T-helper 17 cell (primary cell): ENCODE measurements around the gene NUDT8. TPM values are rescaled to one million over a fixed set of nuclear protein-coding genes. Genes with fewer than 3 reads are reported as not detected.
"Not testable (repeated sequence)": the region's sequence is repeated elsewhere in the genome, so short reads cannot be mapped to it uniquely, and the experiment has no call there.

Experiments used
- ATAC-seq: fragments of 150-1000 bp; cut with Tn5 transposase; 2 replicates; pipeline ENCODE4 v1.10.0; 2021; ENCODE audit warnings: mild to moderate bottlenecking, moderate library complexity
- DNase-seq, 3 donors: peaks; one replicate each; pipeline versions ENCODE4 v3.0.0 to v3.0.0-alpha.2; 2020 to 2021
- H3K9me3 ChIP-seq: one replicate; pipeline ENCODE4 v1.7.0; 2013; ENCODE audit warnings: low read length, mild to moderate bottlenecking; ENCODE audit not compliant: control insufficient read depth, poor library complexity, severe bottlenecking
- H3K27ac Mint-ChIP-seq: one replicate; pipeline ENCODE4 v1.8.0; 2022; ENCODE audit warnings: mild to moderate bottlenecking, moderate library complexity, mixed read lengths
- H3K27me3 Mint-ChIP-seq: one replicate; pipeline ENCODE4 v1.8.0; 2022; ENCODE audit warnings: mixed read lengths
- H3K36me3 Mint-ChIP-seq: one replicate; pipeline ENCODE4 v1.8.0; 2022; ENCODE audit warnings: low read depth, mixed read lengths
- H3K4me1 Mint-ChIP-seq: one replicate; pipeline ENCODE4 v1.8.0; 2022; ENCODE audit warnings: mild to moderate bottlenecking, mixed read lengths
- H3K4me3 Mint-ChIP-seq: one replicate; pipeline ENCODE4 v1.8.0; 2022; ENCODE audit warnings: mild to moderate bottlenecking, moderate library complexity, mixed read lengths
- total RNA-seq, 4 donors: library from RNA in 2 of 4; stranded (reverse) in 2 of 4; gene quantifications; one replicate each; pipeline ENCODE4 v1.2.3 and lab custom pipeline; 2022 to 2026

The NUDT8 gene
- total RNA-seq, 2 donors from 2014 or later: 1.5 to 3.4 TPM

- not testable (repeated sequence) for H3K9me3 ChIP-seq, H3K27me3 Mint-ChIP-seq, DNase-seq, H3K36me3 Mint-ChIP-seq, ATAC-seq, H3K4me1 Mint-ChIP-seq, H3K4me3 Mint-ChIP-seq, H3K27ac Mint-ChIP-seq
These were observed 6.8 kb downstream of the NUDT8 start for GRCh38 chr11:67622905-67623304.

GRCh38 chr11:67621928-67622327, 7.8 kb downstream of the NUDT8 start:
- not testable (repeated sequence) for H3K4me1 Mint-ChIP-seq, H3K9me3 ChIP-seq, H3K27ac Mint-ChIP-seq, DNase-seq, H3K27me3 Mint-ChIP-seq, ATAC-seq, H3K36me3 Mint-ChIP-seq, H3K4me3 Mint-ChIP-seq

- not testable (repeated sequence) for ATAC-seq, H3K4me1 Mint-ChIP-seq, H3K9me3 ChIP-seq, H3K27me3 Mint-ChIP-seq, DNase-seq, H3K27ac Mint-ChIP-seq, H3K4me3 Mint-ChIP-seq, H3K36me3 Mint-ChIP-seq
These were observed 9.1 kb downstream of the NUDT8 start for GRCh38 chr11:67620621-67621020.

- not testable (repeated sequence) for H3K27me3 Mint-ChIP-seq, DNase-seq, H3K9me3 ChIP-seq, H3K4me3 Mint-ChIP-seq, H3K27ac Mint-ChIP-seq, ATAC-seq, H3K36me3 Mint-ChIP-seq, H3K4me1 Mint-ChIP-seq
These were observed 9.8 kb downstream of the NUDT8 start for GRCh38 chr11:67619683-67620618.

GRCh38 chr11:67618901-67619659, 10.7 kb downstream of the NUDT8 start:
- not testable (repeated sequence) for H3K27ac Mint-ChIP-seq, H3K9me3 ChIP-seq, H3K4me3 Mint-ChIP-seq, ATAC-seq, DNase-seq, H3K27me3 Mint-ChIP-seq, H3K36me3 Mint-ChIP-seq
- peaks cover 13% of the 10 kb centered on the region for H3K4me1 Mint-ChIP-seq

- H3K4me3 Mint-ChIP-seq: peak overlapping the region; percentile 70
- no peaks in the 10 kb centered on the region for H3K9me3 ChIP-seq
- ATAC-seq (no peak), DNase-seq (no peak)
- H3K27ac Mint-ChIP-seq: peak overlapping the region; percentile 34
- peaks cover 18% of the 10 kb centered on the region for H3K4me1 Mint-ChIP-seq
- no peaks in the 10 kb centered on the region for H3K36me3 Mint-ChIP-seq
- no peaks in the 10 kb centered on the region for H3K27me3 Mint-ChIP-seq
These were observed 12.3 kb downstream of the NUDT8 start for GRCh38 chr11:67617243-67617953.

GRCh38 chr11:67616431-67617242, 13.1 kb downstream of the NUDT8 start:
- no peak for ATAC-seq
- Mint-ChIP-seq H3K27ac (peak overlapping the region; percentile 34), H3K4me3 (peak overlapping the region; percentile 81), H3K27me3 (no peaks in the 10 kb centered on the region), H3K36me3 (no peaks in the 10 kb centered on the region), H3K4me1 (peaks cover 18% of the 10 kb centered on the region)
- DNase-seq: no peak
- no peaks in the 10 kb centered on the region for H3K9me3 ChIP-seq

GRCh38 chr11:67615728-67616430, 13.9 kb downstream of the NUDT8 start:
- Mint-ChIP-seq H3K4me3 (peak overlapping the region; percentile 81), H3K27ac (peak overlapping the region; percentile 98), H3K4me1 (peaks cover 18% of the 10 kb centered on the region), H3K36me3 (no peaks in the 10 kb centered on the region), H3K27me3 (no peaks in the 10 kb centered on the region)
- DNase-seq (no peak), ATAC-seq (no peak)
- no peaks in the 10 kb centered on the region for H3K9me3 ChIP-seq

GRCh38 chr11:67614730-67615714, 14.7 kb downstream of the NUDT8 start:
- H3K9me3 ChIP-seq: no peaks in the 10 kb centered on the region
- peak overlapping the region; percentile 81 for H3K4me3 Mint-ChIP-seq
- ATAC-seq (peak; percentile 17), DNase-seq (peak in 1 of 3 donors; percentile 49)
- H3K36me3 Mint-ChIP-seq: no peaks in the 10 kb centered on the region
- H3K27me3 Mint-ChIP-seq: no peaks in the 10 kb centered on the region
- peaks cover 18% of the 10 kb centered on the region for H3K4me1 Mint-ChIP-seq
- peak overlapping the region; percentile 98 for H3K27ac Mint-ChIP-seq

- no peaks in the 10 kb centered on the region for H3K36me3 Mint-ChIP-seq
- H3K9me3 ChIP-seq: no peaks in the 10 kb centered on the region
- H3K4me1 Mint-ChIP-seq: peaks cover 18% of the 10 kb centered on the region
- no peaks in the 10 kb centered on the region for H3K27me3 Mint-ChIP-seq
- DNase-seq (peak; percentile 65 to 77 (median 71)), ATAC-seq (peak; percentile 96)
- H3K27ac Mint-ChIP-seq: peak overlapping the region; percentile 98
- H3K4me3 Mint-ChIP-seq: peak overlapping the region; percentile 81
These were observed 15.6 kb downstream of the NUDT8 start for GRCh38 chr11:67613960-67614715.
